ENCODE measurements around the gene GSX2.
"Not testable (repeated sequence)": the region's sequence is repeated elsewhere in the genome, so short reads cannot be mapped to it uniquely, and the experiment has no call there.

GSX2 gene

GRCh38 chr4:54104907-54105306 is 4.9 kb downstream of the GSX2 start:
- Histone ChIP-seq H3K9me3 (ENCODE audit: control insufficient read depth in 2 of 2, low read length in 2 of 2) (no peaks in the 10 kb centered on the region), H3K9ac (ENCODE audit: low read length in 2 of 2) (no peak overlapping the region), H3K27me3 (ENCODE audit: control insufficient read depth in 1 of 2, insufficient read depth in 2 of 2, low read length in 2 of 2) (peaks cover 56 to 87% of the 10 kb centered on the region in 2 donors)

GRCh38 chr4:54107951-54108748 is 8.2 kb downstream of the GSX2 start:
- Histone ChIP-seq H3K27me3 (ENCODE audit: control insufficient read depth in 1 of 2, insufficient read depth in 2 of 2, low read length in 2 of 2) (peaks cover 50 to 69% of the 10 kb centered on the region in 2 donors), H3K36me3 (ENCODE audit: control insufficient read depth in 2 of 2, insufficient read depth in 2 of 2, low read length in 2 of 2) (no peaks in the 10 kb centered on the region), H3K9ac (ENCODE audit: low read length in 2 of 2) (no peak overlapping the region), H3K9me3 (ENCODE audit: control insufficient read depth in 2 of 2, low read length in 2 of 2) (no peaks in the 10 kb centered on the region), H3K4me1 (ENCODE audit: control insufficient read depth, insufficient read depth, low read length) (peaks cover 14% of the 10 kb centered on the region), H3K4me3 (ENCODE audit: low read length in 2 of 2) (no peak overlapping the region), H3K27ac (ENCODE audit: low read length) (no peak overlapping the region)

More at GRCh38 chr4:54104907-54105306, 4.9 kb downstream of the GSX2 start:
- H3K4me1 ChIP-seq (ENCODE audit: control insufficient read depth, insufficient read depth, low read length), result peaks cover 26% of the 10 kb centered on the region
- no peak overlapping the region for H3K27ac ChIP-seq (ENCODE audit: low read length)
- no peak overlapping the region for H3K4me3 ChIP-seq (ENCODE audit: low read length in 2 of 2)
- no peaks in the 10 kb centered on the region for H3K36me3 ChIP-seq (ENCODE audit: control insufficient read depth in 2 of 2, insufficient read depth in 2 of 2, low read length in 2 of 2)

DNA sequence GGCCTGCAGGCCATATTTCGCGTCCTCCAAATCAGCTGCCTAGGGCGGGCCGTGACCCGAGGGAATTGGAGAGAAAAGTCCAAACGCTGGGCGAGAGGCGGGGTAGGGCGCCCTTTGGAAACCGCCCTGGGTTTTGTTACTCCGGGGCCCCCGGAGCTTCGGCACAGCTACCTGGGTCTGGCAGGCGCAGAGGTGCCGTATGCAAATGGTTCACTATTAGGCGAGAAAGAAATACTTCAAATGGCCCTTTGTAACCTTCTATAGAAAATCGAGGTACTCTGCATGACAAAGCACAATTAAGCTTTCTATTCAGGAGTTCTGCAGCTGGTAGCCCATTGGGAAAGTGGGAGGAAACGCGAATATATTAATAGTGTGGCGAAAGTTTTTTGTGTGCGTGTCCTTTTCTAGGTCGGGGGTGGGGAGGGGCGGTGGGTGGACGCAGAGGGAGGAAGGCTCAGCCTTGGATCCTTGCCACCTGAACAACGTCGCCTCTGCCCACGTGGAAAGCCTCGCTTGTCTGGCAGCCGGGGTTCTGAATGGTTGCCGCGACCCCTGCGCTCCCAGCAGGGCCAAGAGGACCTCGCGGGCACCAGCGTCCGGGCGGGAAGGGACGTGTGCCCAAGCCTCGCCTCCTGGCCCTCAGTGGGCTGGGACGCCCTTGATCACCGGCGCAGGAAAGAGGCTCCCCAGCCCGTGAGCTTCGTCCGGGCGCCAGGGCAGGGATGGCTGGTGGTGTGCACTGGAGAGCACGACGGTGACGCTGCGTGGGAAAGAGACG is 9.5 kb downstream of the GSX2 start:
- H3K4me1 ChIP-seq (ENCODE audit: control insufficient read depth, insufficient read depth, low read length), result peaks cover 5% of the 10 kb centered on the region
- peaks cover 41 to 60% of the 10 kb centered on the region in 2 donors for H3K27me3 ChIP-seq (ENCODE audit: control insufficient read depth in 1 of 2, insufficient read depth in 2 of 2, low read length in 2 of 2)
- no peaks in the 10 kb centered on the region for H3K36me3 ChIP-seq (ENCODE audit: control insufficient read depth in 2 of 2, insufficient read depth in 2 of 2, low read length in 2 of 2)
- H3K4me3 ChIP-seq (ENCODE audit: low read length in 2 of 2), result peak overlapping the region in 1 of 2 donors; percentile 15
- H3K27ac ChIP-seq (ENCODE audit: low read length), result no peak overlapping the region
- H3K9ac ChIP-seq (ENCODE audit: low read length in 2 of 2), result no peak overlapping the region
- H3K9me3 ChIP-seq (ENCODE audit: control insufficient read depth in 2 of 2, low read length in 2 of 2), result no peaks in the 10 kb centered on the region

DNA sequence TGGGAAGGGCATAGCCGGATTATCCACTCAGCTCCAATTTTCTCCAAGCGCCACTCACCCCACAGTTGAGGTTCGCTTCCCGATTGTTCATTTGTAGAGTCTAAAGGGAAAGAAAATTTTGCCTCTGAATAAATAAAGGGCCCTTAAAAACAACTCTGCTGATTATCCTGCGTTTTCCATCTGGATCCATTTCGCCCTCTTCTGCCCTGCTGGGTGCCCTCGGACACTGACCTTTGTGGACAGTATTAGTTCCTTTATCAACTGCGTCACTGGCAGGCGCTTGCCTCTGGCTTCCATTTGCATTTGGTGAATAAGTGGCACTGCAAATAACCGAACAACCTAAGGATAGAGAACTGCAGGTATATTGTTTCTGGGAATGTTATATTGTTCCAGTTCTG is 10.1 kb downstream of the GSX2 start:
- H3K9ac ChIP-seq (ENCODE audit: low read length in 2 of 2), result no peak overlapping the region
- peaks cover 5% of the 10 kb centered on the region for H3K4me1 ChIP-seq (ENCODE audit: control insufficient read depth, insufficient read depth, low read length)
- peaks cover 0 to 1% of the 10 kb centered on the region in 2 donors for H3K9me3 ChIP-seq (ENCODE audit: control insufficient read depth in 2 of 2, low read length in 2 of 2)
- H3K27ac ChIP-seq (ENCODE audit: low read length), result no peak overlapping the region
- no peaks in the 10 kb centered on the region for H3K36me3 ChIP-seq (ENCODE audit: control insufficient read depth in 2 of 2, insufficient read depth in 2 of 2, low read length in 2 of 2)
- no peak overlapping the region for H3K4me3 ChIP-seq (ENCODE audit: low read length in 2 of 2)
- peaks cover 38 to 54% of the 10 kb centered on the region in 2 donors for H3K27me3 ChIP-seq (ENCODE audit: control insufficient read depth in 1 of 2, insufficient read depth in 2 of 2, low read length in 2 of 2)

- not testable (repeated sequence) for H3K4me3 ChIP-seq (ENCODE audit: low read length in 2 of 2); H3K9me3 ChIP-seq (ENCODE audit: control insufficient read depth in 2 of 2, low read length in 2 of 2); H3K9ac ChIP-seq (ENCODE audit: low read length in 2 of 2); H3K36me3 ChIP-seq (ENCODE audit: control insufficient read depth in 2 of 2, insufficient read depth in 2 of 2, low read length in 2 of 2); H3K4me1 ChIP-seq (ENCODE audit: control insufficient read depth, insufficient read depth, low read length); H3K27ac ChIP-seq (ENCODE audit: low read length)
- H3K27me3 ChIP-seq (ENCODE audit: control insufficient read depth in 1 of 2, insufficient read depth in 2 of 2, low read length in 2 of 2), result peaks cover 24 to 30% of the 10 kb centered on the region in 2 donors
Observed at GRCh38 chr4:54113206-54113605, 13.2 kb downstream of the GSX2 start.

GRCh38 chr4:54116246-54116645 is 16.3 kb downstream of the GSX2 start:
- not testable (repeated sequence) for H3K27me3 ChIP-seq (ENCODE audit: control insufficient read depth in 1 of 2, insufficient read depth in 2 of 2, low read length in 2 of 2); H3K27ac ChIP-seq (ENCODE audit: low read length); H3K9me3 ChIP-seq (ENCODE audit: control insufficient read depth in 2 of 2, low read length in 2 of 2); H3K4me3 ChIP-seq (ENCODE audit: low read length in 2 of 2); H3K9ac ChIP-seq (ENCODE audit: low read length in 2 of 2); H3K36me3 ChIP-seq (ENCODE audit: control insufficient read depth in 2 of 2, insufficient read depth in 2 of 2, low read length in 2 of 2); H3K4me1 ChIP-seq (ENCODE audit: control insufficient read depth, insufficient read depth, low read length)

DNA sequence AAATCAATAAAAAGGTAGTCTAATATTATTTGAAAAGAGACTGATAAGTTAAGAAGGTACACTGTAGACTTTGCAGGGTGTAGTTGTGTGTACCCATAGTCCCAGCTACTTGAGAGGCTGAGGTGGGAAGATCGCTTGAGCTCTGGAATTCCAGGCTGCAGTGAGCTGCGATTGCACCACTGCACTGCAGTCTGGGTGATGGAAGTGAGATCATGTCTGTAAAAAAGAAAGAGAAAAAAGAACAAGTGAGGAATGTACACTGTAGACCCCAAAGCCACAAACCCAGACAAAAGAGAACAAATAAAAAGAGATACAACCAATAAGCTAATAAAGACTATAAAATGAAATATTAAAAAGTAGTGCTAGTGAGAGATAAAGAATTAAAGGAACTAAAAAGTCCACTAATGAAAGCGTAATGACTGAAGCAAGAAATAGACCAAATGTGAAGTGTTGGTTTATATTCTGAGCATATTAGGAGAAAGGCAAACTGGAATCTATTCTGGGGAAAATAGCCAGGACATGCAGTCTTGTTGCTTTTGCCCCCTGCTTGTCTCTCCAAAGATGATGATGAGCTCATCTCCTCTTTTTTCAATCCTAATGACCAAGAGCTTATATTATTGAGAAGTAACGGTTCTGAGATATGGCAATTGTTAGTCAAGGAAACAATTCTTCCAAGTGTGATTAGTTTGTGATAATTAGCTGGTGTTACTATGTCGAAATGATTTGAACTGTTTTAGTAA is 19.1 kb downstream of the GSX2 start:
- H3K36me3 ChIP-seq (ENCODE audit: control insufficient read depth in 2 of 2, insufficient read depth in 2 of 2, low read length in 2 of 2), result no peaks in the 10 kb centered on the region
- no peak overlapping the region for H3K9ac ChIP-seq (ENCODE audit: low read length in 2 of 2)
- no peaks in the 10 kb centered on the region for H3K27me3 ChIP-seq (ENCODE audit: control insufficient read depth in 1 of 2, insufficient read depth in 2 of 2, low read length in 2 of 2)
- H3K4me3 ChIP-seq (ENCODE audit: low read length in 2 of 2), result no peak overlapping the region
- no peak overlapping the region for H3K27ac ChIP-seq (ENCODE audit: low read length)
- no peaks in the 10 kb centered on the region for H3K4me1 ChIP-seq (ENCODE audit: control insufficient read depth, insufficient read depth, low read length)
- H3K9me3 ChIP-seq (ENCODE audit: control insufficient read depth in 2 of 2, low read length in 2 of 2), result peaks cover 0 to 3% of the 10 kb centered on the region in 2 donors

DNA sequence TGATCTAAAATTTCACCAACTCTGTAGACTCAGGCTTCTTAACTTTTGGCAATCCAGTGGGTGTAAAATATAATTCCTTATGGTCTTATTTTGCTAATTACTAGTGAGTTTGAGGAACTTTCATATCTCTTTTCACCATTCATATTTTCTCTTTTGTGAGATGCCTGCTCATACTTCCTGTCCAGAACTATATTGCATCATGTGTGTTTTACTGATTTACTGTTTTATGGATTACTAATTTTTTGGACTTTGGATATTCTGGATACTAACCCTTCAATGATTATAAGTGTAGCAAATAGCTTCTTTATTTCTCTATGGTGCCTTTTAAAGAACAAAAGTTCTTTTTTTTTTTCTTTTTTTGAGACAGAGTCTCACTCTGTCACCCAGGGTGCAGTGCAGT is 20.6 kb downstream of the GSX2 start:
- Histone ChIP-seq H3K27ac (ENCODE audit: low read length) (no peak overlapping the region), H3K9ac (ENCODE audit: low read length in 2 of 2) (no peak overlapping the region), H3K4me3 (ENCODE audit: low read length in 2 of 2) (no peak overlapping the region), H3K36me3 (ENCODE audit: control insufficient read depth in 2 of 2, insufficient read depth in 2 of 2, low read length in 2 of 2) (no peaks in the 10 kb centered on the region), H3K9me3 (ENCODE audit: control insufficient read depth in 2 of 2, low read length in 2 of 2) (no peaks in the 10 kb centered on the region), H3K4me1 (ENCODE audit: control insufficient read depth, insufficient read depth, low read length) (no peaks in the 10 kb centered on the region), H3K27me3 (ENCODE audit: control insufficient read depth in 1 of 2, insufficient read depth in 2 of 2, low read length in 2 of 2) (no peaks in the 10 kb centered on the region)

GRCh38 chr4:54127660-54128059 is 27.7 kb downstream of the GSX2 start:
- Histone ChIP-seq H3K36me3 (ENCODE audit: control insufficient read depth in 2 of 2, insufficient read depth in 2 of 2, low read length in 2 of 2) (no peaks in the 10 kb centered on the region), H3K9me3 (ENCODE audit: control insufficient read depth in 2 of 2, low read length in 2 of 2) (peaks cover 0 to 3% of the 10 kb centered on the region in 2 donors), H3K4me3 (ENCODE audit: low read length in 2 of 2) (no peak overlapping the region), H3K27ac (ENCODE audit: low read length) (no peak overlapping the region), H3K9ac (ENCODE audit: low read length in 2 of 2) (no peak overlapping the region), H3K4me1 (ENCODE audit: control insufficient read depth, insufficient read depth, low read length) (no peaks in the 10 kb centered on the region), H3K27me3 (ENCODE audit: control insufficient read depth in 1 of 2, insufficient read depth in 2 of 2, low read length in 2 of 2) (no peaks in the 10 kb centered on the region)

GRCh38 chr4:54128694-54129093 is 28.7 kb downstream of the GSX2 start:
- not testable (repeated sequence) for H3K27me3 ChIP-seq (ENCODE audit: control insufficient read depth in 1 of 2, insufficient read depth in 2 of 2, low read length in 2 of 2); H3K27ac ChIP-seq (ENCODE audit: low read length); H3K4me1 ChIP-seq (ENCODE audit: control insufficient read depth, insufficient read depth, low read length); H3K9me3 ChIP-seq (ENCODE audit: control insufficient read depth in 2 of 2, low read length in 2 of 2); H3K36me3 ChIP-seq (ENCODE audit: control insufficient read depth in 2 of 2, insufficient read depth in 2 of 2, low read length in 2 of 2); H3K4me3 ChIP-seq (ENCODE audit: low read length in 2 of 2); H3K9ac ChIP-seq (ENCODE audit: low read length in 2 of 2)

Data from stomach smooth muscle (tissue), 2 donors.